Mammary epithelial cell (primary cell): ENCODE results near the gene FZD8.

ENCODE experiments used
- CTCF ChIP-seq, 2 donors: IDR thresholded peaks in 1 of 2; conservative IDR thresholded peaks in 1 of 2; 2 replicates each; pipeline ENCODE4 v1.5.1; 2011 to 2012; ENCODE audit warnings: inconsistent platforms in 2 of 2, low read length in 2 of 2, mild to moderate bottlenecking in 2 of 2, control low read depth in 1 of 2, low read depth in 1 of 2; ENCODE audit not compliant: insufficient read depth in 1 of 2; ENCODE audit errors: extremely low read depth in 1 of 2
- EZH2 ChIP-seq: IDR thresholded peaks from 2 replicates; pipeline ENCODE4 v1.6.1; 2012; ENCODE audit warnings: low read length, inconsistent platforms, borderline replicate concordance

GRCh38 chr10:35626971-35627507 lies 15.1 kb downstream of the FZD8 start:
- no peak for TF ChIP-seq CTCF (conservative IDR thresholded peaks at IDR 0.05 in 1 of 2, IDR thresholded peaks at IDR 0.05 in 1 of 2; ENCODE audit: extremely low read depth in 1 of 2, insufficient read depth in 1 of 2, low read depth in 1 of 2, low read length in 2 of 2)
- no peak for TF ChIP-seq EZH2
